GM10266 (cell line): ENCODE measurements around the gene CTNNA1.

Source experiments
- DNase-seq: peaks from one replicate; pipeline ENCODE4 v3.0.0; 2012; ENCODE audit errors: extremely low spot score
- TF ChIP-seq, protein P1 (sequence below): IDR thresholded peaks from 2 replicates; pipeline ENCODE4 v1.5.1; 2012; ENCODE audit warnings: mild to moderate bottlenecking, low read depth; ENCODE audit not compliant: control insufficient read depth, insufficient read depth; ENCODE audit errors: missing control alignments

CTNNA1 gene

DNA sequence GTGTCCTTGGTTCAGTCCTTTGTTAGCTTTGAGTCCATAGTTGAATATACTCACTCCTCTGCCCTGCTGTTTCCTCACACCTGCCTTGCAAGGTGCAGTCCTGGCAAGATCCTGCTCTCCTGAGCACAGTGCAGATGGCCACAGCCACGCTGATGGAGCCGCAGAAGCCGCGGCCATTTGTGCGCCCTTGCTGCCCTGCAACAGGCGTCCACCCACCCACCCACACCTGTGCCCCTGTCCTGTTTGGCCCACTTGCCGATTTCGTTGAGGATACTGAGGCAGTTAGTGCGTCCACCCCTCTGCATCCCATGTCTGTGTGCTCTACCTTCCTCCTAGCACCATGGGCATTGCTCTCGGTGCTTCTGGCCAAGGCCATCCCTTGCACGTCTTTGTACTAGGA is 173.0 kb downstream of the CTNNA1 start:
- TF ChIP-seq, protein P1, sequence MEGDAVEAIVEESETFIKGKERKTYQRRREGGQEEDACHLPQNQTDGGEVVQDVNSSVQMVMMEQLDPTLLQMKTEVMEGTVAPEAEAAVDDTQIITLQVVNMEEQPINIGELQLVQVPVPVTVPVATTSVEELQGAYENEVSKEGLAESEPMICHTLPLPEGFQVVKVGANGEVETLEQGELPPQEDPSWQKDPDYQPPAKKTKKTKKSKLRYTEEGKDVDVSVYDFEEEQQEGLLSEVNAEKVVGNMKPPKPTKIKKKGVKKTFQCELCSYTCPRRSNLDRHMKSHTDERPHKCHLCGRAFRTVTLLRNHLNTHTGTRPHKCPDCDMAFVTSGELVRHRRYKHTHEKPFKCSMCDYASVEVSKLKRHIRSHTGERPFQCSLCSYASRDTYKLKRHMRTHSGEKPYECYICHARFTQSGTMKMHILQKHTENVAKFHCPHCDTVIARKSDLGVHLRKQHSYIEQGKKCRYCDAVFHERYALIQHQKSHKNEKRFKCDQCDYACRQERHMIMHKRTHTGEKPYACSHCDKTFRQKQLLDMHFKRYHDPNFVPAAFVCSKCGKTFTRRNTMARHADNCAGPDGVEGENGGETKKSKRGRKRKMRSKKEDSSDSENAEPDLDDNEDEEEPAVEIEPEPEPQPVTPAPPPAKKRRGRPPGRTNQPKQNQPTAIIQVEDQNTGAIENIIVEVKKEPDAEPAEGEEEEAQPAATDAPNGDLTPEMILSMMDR = no peak
- DNase-seq = no peak

- DNase-seq = no peak
- TF ChIP-seq, protein P1 = no peak
Observed at GRCh38 chr5:138926688-138927448, 173.6 kb downstream of the CTNNA1 start.

GRCh38 chr5:138927544-138927943 is 174.3 kb downstream of the CTNNA1 start:
- TF ChIP-seq, protein P1 = no peak
- no peak for DNase-seq

DNA sequence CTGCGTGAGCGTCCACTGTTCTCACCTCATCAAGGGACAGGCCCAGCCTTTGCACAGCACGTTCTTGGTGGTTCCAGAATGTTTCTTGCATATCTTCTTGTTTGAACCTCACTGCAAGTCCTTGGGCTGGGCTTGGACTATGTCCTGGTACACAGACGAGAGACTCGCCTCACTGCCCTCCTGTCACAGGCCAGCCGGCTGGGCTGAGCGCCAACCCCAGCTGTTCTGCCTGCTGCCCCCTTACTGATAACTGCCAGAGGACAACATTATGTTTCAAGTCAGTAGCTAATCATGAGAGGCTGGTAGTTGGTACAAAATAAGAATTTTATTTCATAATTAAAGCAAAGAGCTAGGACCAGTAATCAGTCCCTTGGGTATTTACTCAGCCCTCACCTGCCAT is 174.8 kb downstream of the CTNNA1 start:
- TF ChIP-seq, protein P1 = no peak
- DNase-seq = no peak

DNA sequence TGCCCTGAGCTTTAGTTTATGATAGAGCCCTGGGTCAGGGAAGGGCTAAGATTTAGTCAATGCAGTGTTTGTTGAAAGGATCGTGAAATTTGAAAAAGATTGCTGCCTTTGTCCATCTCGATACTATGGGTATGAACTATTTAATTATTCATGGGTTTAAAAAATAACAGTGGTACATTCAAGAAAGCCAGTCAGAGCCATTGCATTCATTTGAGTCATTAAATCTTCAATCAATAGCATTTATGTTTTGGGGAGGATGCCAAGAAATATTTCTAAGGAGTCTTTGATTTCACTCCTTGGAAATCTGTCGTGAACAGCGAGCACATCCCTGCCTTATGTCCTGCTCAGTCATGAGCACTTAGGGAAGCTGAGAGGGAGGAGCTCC is 176.3 kb downstream of the CTNNA1 start:
- DNase-seq = no peak
- TF ChIP-seq, protein P1 = no peak

DNA sequence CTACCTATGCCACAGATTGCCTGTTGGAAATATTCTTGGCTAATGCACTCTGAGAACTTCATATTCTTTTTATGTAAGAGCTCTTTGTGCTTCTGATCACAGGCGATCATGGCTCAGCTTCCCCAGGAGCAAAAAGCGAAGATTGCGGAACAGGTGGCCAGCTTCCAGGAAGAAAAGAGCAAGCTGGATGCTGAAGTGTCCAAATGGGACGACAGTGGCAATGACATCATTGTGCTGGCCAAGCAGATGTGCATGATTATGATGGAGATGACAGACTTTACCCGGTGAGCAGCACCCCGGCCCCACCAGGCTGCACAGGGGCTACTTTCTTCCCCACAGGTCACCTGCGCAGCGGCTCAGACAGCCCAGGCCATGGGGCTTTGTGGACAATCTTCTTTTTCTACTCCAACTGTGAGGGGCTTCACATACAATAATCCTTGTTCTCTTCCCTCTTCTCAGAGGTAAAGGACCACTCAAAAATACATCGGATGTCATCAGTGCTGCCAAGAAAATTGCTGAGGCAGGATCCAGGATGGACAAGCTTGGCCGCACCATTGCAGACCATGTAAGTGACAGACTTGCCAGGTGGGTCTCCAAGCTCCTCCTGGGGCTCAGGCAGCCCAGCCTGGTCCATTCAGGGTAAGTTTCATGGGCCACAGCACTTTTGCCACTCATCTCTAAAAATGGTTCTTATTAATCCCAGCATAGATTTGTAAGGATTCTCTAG is 177.3 kb downstream of the CTNNA1 start:
- TF ChIP-seq, protein P1 = no peak
- DNase-seq = no peak
